MCF 10A (cell line): ENCODE data around the gene NCAPD2. TPM values are rescaled to one million over a fixed set of nuclear protein-coding genes. Genes with fewer than 3 reads are reported as not detected.

Experiments
- BruUV-seq: library from RNA; stranded (reverse); fragments of 400-500 nt; replicated peaks from 2 replicates; lab custom pipeline; 2021; lab: Mats Ljungman, UMichigan
- CTCF ChIA-PET: fragments of 300-600 bp; sonication (Branson Sonifier 250); formaldehyde crosslinking; extraction: SDS; loops from one replicate; lab custom pipeline; 2021; ENCODE audit warnings: antibody characterized with exemption, inconsistent platforms; lab: Yijun Ruan, JAX
- POLR2A ChIA-PET: fragments of 300-600, 350-650 bp; sonication (Branson Sonifier 250); formaldehyde crosslinking; extraction: SDS; loops from one replicate; lab custom pipeline; 2020; ENCODE audit warnings: antibody characterized with exemption, inconsistent platforms; lab: Yijun Ruan, JAX
- DNase-seq: peaks from one replicate; pipeline ENCODE4 v3.0.0-alpha.2; 2018; ENCODE audit not compliant: unreplicated experiment
- H3K27ac Mint-ChIP-seq: one replicate; pipeline ENCODE4 v1.8.0; 2022; ENCODE audit warnings: mild to moderate bottlenecking, low read depth, mixed read lengths; ENCODE audit not compliant: unreplicated experiment
- H3K27me3 Mint-ChIP-seq: one replicate; pipeline ENCODE4 v1.8.0; 2022; ENCODE audit warnings: mixed read lengths; ENCODE audit not compliant: insufficient read depth, unreplicated experiment
- H3K36me3 Mint-ChIP-seq: one replicate; pipeline ENCODE4 v1.8.0; 2022; ENCODE audit warnings: mild to moderate bottlenecking, moderate library complexity, mixed read lengths; ENCODE audit not compliant: insufficient read depth, unreplicated experiment
- H3K4me1 Mint-ChIP-seq: one replicate; pipeline ENCODE4 v1.8.0; 2022; ENCODE audit warnings: mixed read lengths; ENCODE audit not compliant: insufficient read depth, unreplicated experiment
- H3K4me3 Mint-ChIP-seq: one replicate; pipeline ENCODE4 v1.8.0; 2022; ENCODE audit warnings: mild to moderate bottlenecking, moderate library complexity, mixed read lengths; ENCODE audit not compliant: unreplicated experiment
- H3K9me3 Mint-ChIP-seq: one replicate; pipeline ENCODE4 v1.8.0; 2022; ENCODE audit warnings: mixed read lengths; ENCODE audit not compliant: unreplicated experiment
- intact Hi-C: fragments of 100-400 bp; cut with micrococcal nuclease; formaldehyde crosslinking; loops from 2 replicates; pipeline ENCODE4 v1.14.1; 2022
- total RNA-seq: library from RNA; stranded (reverse); gene quantifications from 2 replicates; pipeline ENCODE4 v1.2.3, GENCODE V29; 2022
- TF ChIP-seq, protein P1 (sequence below): fragments of 200-600 bp; IDR thresholded peaks from one replicate; pipeline ENCODE4 v1.8.0; 2022; ENCODE audit warnings: antibody characterized with exemption, mild to moderate bottlenecking; ENCODE audit not compliant: unreplicated experiment

Gene NCAPD2
- total RNA-seq, 1 experiment from 2014 or later, result 52.0 TPM

- Mint-ChIP-seq H3K4me1 (peaks cover 29% of the 10 kb centered on the region), H3K4me3 (no peak overlapping the region), H3K9me3 (no peaks in the 10 kb centered on the region), H3K36me3 (peaks cover 45% of the 10 kb centered on the region), H3K27ac (no peak overlapping the region), H3K27me3 (no peaks in the 10 kb centered on the region)
- CTCF ChIA-PET, result interaction anchor here (0.5 to 8.2 kb wide), 10 partner anchors 10 to 232 kb away, joined by 3 to 99 read pairs (median 4); no protein-coding TSS in a partner anchor
- intact Hi-C loops, result no loop called here
- DNase-seq, result no peak
- POLR2A ChIA-PET, result interaction anchor here (1.6 to 2.7 kb wide), 2 partner anchors 16 to 47 kb away, joined by 6 to 16 read pairs; partner anchors contain the start of gene IFFO1
- TF ChIP-seq, protein P1, sequence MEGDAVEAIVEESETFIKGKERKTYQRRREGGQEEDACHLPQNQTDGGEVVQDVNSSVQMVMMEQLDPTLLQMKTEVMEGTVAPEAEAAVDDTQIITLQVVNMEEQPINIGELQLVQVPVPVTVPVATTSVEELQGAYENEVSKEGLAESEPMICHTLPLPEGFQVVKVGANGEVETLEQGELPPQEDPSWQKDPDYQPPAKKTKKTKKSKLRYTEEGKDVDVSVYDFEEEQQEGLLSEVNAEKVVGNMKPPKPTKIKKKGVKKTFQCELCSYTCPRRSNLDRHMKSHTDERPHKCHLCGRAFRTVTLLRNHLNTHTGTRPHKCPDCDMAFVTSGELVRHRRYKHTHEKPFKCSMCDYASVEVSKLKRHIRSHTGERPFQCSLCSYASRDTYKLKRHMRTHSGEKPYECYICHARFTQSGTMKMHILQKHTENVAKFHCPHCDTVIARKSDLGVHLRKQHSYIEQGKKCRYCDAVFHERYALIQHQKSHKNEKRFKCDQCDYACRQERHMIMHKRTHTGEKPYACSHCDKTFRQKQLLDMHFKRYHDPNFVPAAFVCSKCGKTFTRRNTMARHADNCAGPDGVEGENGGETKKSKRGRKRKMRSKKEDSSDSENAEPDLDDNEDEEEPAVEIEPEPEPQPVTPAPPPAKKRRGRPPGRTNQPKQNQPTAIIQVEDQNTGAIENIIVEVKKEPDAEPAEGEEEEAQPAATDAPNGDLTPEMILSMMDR, result no peak
- no TSS peak for BruUV-seq
These were observed 47.7 kb downstream of the NCAPD2 start for GRCh38 chr12:6541371-6542165.

DNA sequence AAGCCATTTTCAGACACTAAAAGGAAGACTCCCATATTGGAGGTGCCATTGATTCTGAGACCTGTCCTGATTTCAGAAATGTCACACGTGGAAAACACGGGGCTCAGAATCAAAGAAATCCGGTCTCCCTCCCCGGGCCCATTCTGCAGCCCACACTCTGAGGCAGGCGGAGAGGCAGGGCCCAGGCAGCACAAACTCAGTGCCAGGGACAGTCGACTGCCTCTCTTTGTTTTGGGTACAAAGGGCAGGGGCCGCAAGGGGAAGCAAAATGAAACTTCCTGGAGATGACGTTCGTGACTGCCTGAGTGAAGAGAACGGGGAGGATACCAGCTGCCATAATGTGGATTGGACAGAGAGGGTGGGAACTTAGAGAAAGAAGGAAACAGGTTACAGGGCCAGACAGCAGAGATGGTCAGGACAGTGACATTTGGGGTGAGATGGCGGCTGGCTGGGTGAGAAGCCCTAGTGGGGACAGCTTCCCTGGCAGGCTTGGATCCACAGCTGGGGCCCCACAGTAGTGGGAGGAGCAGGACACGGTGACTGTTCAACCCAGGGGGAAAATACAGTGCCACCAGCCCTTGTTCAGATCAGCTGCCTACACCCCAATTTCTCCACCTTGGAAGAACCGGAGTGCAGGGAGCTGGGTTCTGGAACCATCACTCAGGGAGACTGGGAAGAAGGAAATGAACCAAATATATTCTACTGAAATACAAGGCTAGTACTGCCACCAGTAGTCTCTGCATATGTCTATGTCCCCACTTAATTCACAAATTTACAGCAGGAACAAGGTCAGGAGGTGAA lies 48.5 kb downstream of the NCAPD2 start:
- H3K4me1 Mint-ChIP-seq, result peaks cover 27% of the 10 kb centered on the region
- TF ChIP-seq, protein P1, result no peak
- ChIA-PET CTCF (interaction anchor here (0.5 to 5.6 kb wide), 4 partner anchors 10 to 117 kb away, joined by 3 to 58 read pairs (median 8); no protein-coding TSS in a partner anchor), POLR2A (interaction anchor here (0.6 kb wide), 2 partner anchors 11 to 72 kb away, joined by 3 to 4 read pairs; no protein-coding TSS in a partner anchor)
- H3K27ac Mint-ChIP-seq, result peak overlapping the region; percentile 67
- DNase-seq, result no peak
- H3K9me3 Mint-ChIP-seq, result no peaks in the 10 kb centered on the region
- intact Hi-C loops, result no loop called here
- peaks cover 37% of the 10 kb centered on the region for H3K36me3 Mint-ChIP-seq
- H3K27me3 Mint-ChIP-seq, result no peaks in the 10 kb centered on the region
- no peak overlapping the region for H3K4me3 Mint-ChIP-seq
- BruUV-seq, result no TSS peak

- Mint-ChIP-seq H3K36me3 (peaks cover 28% of the 10 kb centered on the region), H3K27ac (no peak overlapping the region), H3K27me3 (no peaks in the 10 kb centered on the region), H3K4me3 (no peak overlapping the region), H3K9me3 (no peaks in the 10 kb centered on the region), H3K4me1 (peaks cover 15% of the 10 kb centered on the region)
- TF ChIP-seq, protein P1, result no peak
- ChIA-PET CTCF (interaction anchor here (0.7 to 2.0 kb wide), 5 partner anchors 8 to 60 kb away, joined by 3 to 13 read pairs (median 3); no protein-coding TSS in a partner anchor), POLR2A (interaction anchor here (0.9 to 1.1 kb wide), 2 partner anchors 14 to 21 kb away, joined by 3 to 6 read pairs; no protein-coding TSS in a partner anchor)
- BruUV-seq, result TSS peak; percentile 22
- intact Hi-C loops, result no loop called here
- no peak for DNase-seq
These were observed 52.1 kb downstream of the NCAPD2 start for GRCh38 chr12:6546016-6546415.
